H1 (cell line): ENCODE data around the gene STARD8. TPM values are rescaled to one million over a fixed set of nuclear protein-coding genes. Genes with fewer than 3 reads are reported as not detected.

Experiments used
- CBX8 ChIP-seq: fragments of 300-800, 300-1000 bp; sonication (generic); IDR thresholded peaks from 2 replicates; pipeline ENCODE4 v1.7.1; 2016; ENCODE audit warnings: low read depth, low read length, borderline replicate concordance
- CREB1 ChIP-seq: IDR thresholded peaks from 2 replicates; pipeline ENCODE4 v1.6.1; 2012; ENCODE audit warnings: inconsistent platforms
- KDM4A ChIP-seq: IDR thresholded peaks from one replicate; pipeline ENCODE4 v1.7.1; 2012; ENCODE audit warnings: low read depth, mild to moderate bottlenecking, moderate library complexity, low read length, inconsistent platforms; ENCODE audit not compliant: severe bottlenecking
- polyA plus RNA-seq, 7 experiments: library from polyadenylated mRNA; depleted of rRNA in 3 of 7; stranded (reverse) in 5 of 7; unstranded in 2 of 7; fragments of >200 nt in 5 of 7; fragments of 200-250 nt in 2 of 7; gene quantifications; 1 replicate in 5 of 7; 2 replicates in 1 of 7; 4 replicates in 1 of 7; pipeline versions ENCODE4 v1.2.1 to v1.2.3, GENCODE V29; 2011 to 2013; ENCODE audit warnings: missing spikeins in 2 of 7, mixed read lengths in 2 of 7
- total RNA-seq: library from RNA; stranded (reverse); fragmentation: NEBNext Ultra II Directional; extraction: Animal tissue kit (Norgen Biotek cat#: 25700); gene quantifications from 2 replicates; pipeline ENCODE4 v1.2.1, GENCODE V29; 2021
- TF ChIP-seq, protein P1 (sequence below), 3 experiments: IDR thresholded peaks; 1 replicate in 2 of 3; 2 replicates in 1 of 3; pipeline versions ENCODE4 v1.5.1 to v1.6.1; 2011; ENCODE audit warnings: low read length in 3 of 3, mild to moderate bottlenecking in 3 of 3, inconsistent platforms in 2 of 3, low read depth in 1 of 3, moderate library complexity in 1 of 3; ENCODE audit not compliant: insufficient read depth in 1 of 3; ENCODE audit errors: control extremely low read depth in 1 of 3
- TF ChIP-seq, protein P2 (sequence below): IDR thresholded peaks from 2 replicates; pipeline ENCODE4 v1.6.1; 2012; ENCODE audit warnings: low read length, inconsistent platforms

STARD8 gene
- total and polyA plus RNA-seq, 2 of the 8 experiments (the other 6 are each of a cell fraction or from before 2014, with no cell fraction given): 1.8 to 3.8 TPM

DNA sequence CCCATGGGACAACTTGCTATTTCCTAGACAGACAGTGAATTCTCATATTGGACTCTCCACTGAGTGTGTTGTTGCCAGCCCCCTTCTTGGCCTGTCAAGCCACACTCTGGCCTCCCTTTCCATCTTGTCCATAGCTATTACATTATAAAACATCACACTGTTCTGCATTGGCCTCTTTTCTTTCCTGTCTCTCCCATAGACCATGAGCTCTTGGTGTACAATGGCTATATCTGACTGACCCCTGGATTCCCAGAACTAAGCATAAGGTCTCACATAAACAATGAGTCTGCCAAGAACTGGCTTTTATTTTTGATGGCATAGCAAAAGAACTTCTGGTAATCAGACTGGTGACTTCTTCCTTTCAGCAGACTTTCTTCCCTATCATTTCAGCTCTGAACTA is 23.8 kb downstream of the STARD8 start (continued):
- TF ChIP-seq, protein P1, sequence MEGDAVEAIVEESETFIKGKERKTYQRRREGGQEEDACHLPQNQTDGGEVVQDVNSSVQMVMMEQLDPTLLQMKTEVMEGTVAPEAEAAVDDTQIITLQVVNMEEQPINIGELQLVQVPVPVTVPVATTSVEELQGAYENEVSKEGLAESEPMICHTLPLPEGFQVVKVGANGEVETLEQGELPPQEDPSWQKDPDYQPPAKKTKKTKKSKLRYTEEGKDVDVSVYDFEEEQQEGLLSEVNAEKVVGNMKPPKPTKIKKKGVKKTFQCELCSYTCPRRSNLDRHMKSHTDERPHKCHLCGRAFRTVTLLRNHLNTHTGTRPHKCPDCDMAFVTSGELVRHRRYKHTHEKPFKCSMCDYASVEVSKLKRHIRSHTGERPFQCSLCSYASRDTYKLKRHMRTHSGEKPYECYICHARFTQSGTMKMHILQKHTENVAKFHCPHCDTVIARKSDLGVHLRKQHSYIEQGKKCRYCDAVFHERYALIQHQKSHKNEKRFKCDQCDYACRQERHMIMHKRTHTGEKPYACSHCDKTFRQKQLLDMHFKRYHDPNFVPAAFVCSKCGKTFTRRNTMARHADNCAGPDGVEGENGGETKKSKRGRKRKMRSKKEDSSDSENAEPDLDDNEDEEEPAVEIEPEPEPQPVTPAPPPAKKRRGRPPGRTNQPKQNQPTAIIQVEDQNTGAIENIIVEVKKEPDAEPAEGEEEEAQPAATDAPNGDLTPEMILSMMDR (IDR thresholded peaks at IDR 0.05; ENCODE audit: control extremely low read depth in 1 of 3, insufficient read depth in 1 of 3, low read depth in 1 of 3, low read length in 3 of 3): no peak
- TF ChIP-seq, protein P2, sequence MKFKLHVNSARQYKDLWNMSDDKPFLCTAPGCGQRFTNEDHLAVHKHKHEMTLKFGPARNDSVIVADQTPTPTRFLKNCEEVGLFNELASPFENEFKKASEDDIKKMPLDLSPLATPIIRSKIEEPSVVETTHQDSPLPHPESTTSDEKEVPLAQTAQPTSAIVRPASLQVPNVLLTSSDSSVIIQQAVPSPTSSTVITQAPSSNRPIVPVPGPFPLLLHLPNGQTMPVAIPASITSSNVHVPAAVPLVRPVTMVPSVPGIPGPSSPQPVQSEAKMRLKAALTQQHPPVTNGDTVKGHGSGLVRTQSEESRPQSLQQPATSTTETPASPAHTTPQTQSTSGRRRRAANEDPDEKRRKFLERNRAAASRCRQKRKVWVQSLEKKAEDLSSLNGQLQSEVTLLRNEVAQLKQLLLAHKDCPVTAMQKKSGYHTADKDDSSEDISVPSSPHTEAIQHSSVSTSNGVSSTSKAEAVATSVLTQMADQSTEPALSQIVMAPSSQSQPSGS: no peak
- no peak for TF ChIP-seq KDM4A
- TF ChIP-seq CBX8: no peak
- TF ChIP-seq CREB1: no peak
